ENCODE measurements around the gene FMN1.

DNA sequence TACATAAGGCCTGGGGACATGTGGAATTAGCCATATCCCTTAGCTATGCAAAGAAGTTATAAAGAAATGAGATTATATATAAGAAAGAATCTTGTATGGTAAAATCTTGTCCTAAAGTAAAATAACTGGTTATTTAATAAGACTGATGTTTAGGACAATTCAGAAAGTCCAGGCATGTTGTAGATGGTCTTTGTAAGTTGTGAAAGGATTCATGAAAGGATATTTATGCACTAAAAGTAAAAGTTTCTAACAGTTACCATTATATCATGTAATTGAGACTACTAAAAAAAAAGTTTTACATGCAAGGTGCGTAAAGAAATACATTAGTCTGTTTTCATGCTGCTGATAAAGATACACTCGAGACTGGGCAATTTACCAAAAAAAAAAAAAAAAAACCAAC, 146.3 kb downstream of the FMN1 start:
- TF ChIP-seq POLR2AphosphoS5 (IDR thresholded peaks at IDR 0.05; ENCODE audit: low read depth, low read length) (no peak), FOSL1 (IDR thresholded peaks at IDR 0.05; ENCODE audit: insufficient read depth, low read depth, low read length) (no peak), EGR1 (IDR thresholded peaks at IDR 0.05; ENCODE audit: borderline replicate concordance, low read depth, low read length) (no peak), TBP (IDR thresholded peaks at IDR 0.05; ENCODE audit: low read depth, low read length) (no peak), RNF2 (IDR thresholded peaks at IDR 0.05; ENCODE audit: borderline replicate concordance, low read depth, low read length, missing control alignments, poor library complexity, severe bottlenecking) (no peak), RAD21 (IDR thresholded peaks at IDR 0.05 in 1 of 2, conservative IDR thresholded peaks at IDR 0.05 in 1 of 2; ENCODE audit: low read depth in 2 of 2, low read length in 2 of 2) (no peak), NANOG (IDR thresholded peaks at IDR 0.05; ENCODE audit: insufficient read depth, low read depth, low read length, poor library complexity, severe bottlenecking) (no peak), EP300 (IDR thresholded peaks at IDR 0.05; ENCODE audit: borderline replicate concordance in 1 of 2, low read depth in 2 of 2, low read length in 2 of 2) (no peak), TAF1 (IDR thresholded peaks at IDR 0.05; ENCODE audit: low read depth, low read length) (no peak), ZNF274 (IDR thresholded peaks at IDR 0.05; ENCODE audit: borderline replicate concordance, extremely low read depth, low read length) (no peak), YY1 (IDR thresholded peaks at IDR 0.05; ENCODE audit: low read depth, low read length) (no peak), POLR2A (IDR thresholded peaks at IDR 0.05; ENCODE audit: control extremely low read depth in 1 of 2, low read depth in 2 of 2, low read length in 2 of 2) (no peak)
- TF ChIP-seq, protein P1, sequence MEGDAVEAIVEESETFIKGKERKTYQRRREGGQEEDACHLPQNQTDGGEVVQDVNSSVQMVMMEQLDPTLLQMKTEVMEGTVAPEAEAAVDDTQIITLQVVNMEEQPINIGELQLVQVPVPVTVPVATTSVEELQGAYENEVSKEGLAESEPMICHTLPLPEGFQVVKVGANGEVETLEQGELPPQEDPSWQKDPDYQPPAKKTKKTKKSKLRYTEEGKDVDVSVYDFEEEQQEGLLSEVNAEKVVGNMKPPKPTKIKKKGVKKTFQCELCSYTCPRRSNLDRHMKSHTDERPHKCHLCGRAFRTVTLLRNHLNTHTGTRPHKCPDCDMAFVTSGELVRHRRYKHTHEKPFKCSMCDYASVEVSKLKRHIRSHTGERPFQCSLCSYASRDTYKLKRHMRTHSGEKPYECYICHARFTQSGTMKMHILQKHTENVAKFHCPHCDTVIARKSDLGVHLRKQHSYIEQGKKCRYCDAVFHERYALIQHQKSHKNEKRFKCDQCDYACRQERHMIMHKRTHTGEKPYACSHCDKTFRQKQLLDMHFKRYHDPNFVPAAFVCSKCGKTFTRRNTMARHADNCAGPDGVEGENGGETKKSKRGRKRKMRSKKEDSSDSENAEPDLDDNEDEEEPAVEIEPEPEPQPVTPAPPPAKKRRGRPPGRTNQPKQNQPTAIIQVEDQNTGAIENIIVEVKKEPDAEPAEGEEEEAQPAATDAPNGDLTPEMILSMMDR (IDR thresholded peaks at IDR 0.05; ENCODE audit: control extremely low read depth in 1 of 3, insufficient read depth in 1 of 3, low read depth in 1 of 3, low read length in 3 of 3) = no peak
- TF ChIP-seq, protein P2, sequence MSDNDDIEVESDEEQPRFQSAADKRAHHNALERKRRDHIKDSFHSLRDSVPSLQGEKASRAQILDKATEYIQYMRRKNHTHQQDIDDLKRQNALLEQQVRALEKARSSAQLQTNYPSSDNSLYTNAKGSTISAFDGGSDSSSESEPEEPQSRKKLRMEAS (IDR thresholded peaks at IDR 0.05) = no peak
